GM18517 (cell line): Measurements from ENCODE around the gene GADD45G.

Source experiments
- ATAC-seq: cut with Tn5 transposase; IDR thresholded peaks from one replicate; pipeline ENCODE4 v1.9.1; 2021; ENCODE audit warnings: mild to moderate bottlenecking, moderate library complexity; ENCODE audit not compliant: unreplicated experiment

The GADD45G gene

GRCh38 chr9:89592213-89592815 lies 12.5 kb upstream of the GADD45G start:
- ATAC-seq = no peak

DNA sequence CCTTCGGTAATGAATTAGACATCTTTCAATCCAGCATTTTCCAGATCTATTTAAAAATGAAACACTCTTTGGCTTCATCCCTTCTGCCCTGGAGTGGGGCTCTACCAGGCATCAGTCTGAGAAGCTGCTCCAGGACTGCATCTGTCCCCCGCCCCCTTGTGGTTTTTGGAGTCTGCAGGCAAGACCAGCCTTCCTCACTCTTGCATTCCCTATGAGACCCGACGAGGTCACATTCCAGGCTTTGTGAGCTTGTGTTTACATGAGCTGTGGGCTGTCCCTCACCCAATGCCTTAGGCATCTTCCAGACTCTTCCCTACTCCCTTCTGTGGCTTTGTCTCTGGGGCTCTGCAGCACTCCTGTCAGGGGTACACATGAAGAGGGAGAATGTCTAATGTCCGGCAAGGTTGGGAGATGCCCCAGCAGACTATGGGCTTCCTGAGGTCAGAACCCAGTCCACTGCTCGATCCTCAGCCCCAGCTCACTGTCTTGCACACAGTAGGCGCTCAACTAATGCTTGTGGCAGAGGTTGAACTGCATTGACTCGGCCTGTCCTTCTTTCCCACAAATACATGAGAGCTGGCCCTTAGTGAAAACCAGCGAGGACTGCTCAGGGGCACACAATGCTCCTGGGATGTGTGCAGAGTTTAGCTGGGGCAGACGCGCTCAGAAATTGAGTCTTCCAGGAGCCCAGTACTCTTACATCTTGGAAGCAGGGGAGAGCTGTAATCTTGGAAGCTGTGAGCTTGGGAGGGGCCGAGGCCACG lies 11.7 kb upstream of the GADD45G start:
- no peak for ATAC-seq

DNA sequence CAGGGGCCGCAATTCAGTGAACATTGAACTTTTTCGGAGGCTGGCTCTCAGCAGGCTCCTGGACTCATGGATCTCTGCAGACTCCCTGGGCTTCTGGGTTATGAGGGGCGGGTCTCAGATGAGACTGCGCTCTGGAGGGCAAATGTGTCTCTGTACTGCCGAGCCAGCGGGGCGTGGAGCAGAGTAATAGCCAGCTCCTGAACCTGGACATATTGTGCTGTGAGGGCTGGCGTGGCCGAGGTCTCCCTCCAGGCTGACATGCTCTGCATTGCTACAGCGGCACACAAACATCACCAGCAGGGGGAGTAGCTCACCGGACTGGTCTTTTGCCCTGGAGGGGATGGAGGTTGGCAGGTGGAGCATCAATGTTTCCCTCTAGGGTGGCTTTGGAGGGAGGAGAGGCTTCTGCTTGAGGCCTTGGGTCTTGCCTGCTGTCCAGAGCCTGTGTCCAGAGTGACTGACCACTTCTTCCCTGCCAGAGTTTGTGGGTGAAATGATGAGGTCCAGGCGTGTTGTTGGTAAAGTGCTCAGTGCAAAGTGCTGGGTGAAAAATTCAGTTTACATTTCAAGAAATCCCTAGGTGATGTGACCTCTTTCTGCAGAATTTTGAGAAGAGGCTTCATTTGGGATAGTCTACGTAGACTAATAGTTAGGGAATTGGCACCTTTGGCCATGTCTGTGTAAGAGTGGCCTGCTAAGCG lies 10.9 kb upstream of the GADD45G start:
- no peak for ATAC-seq

GRCh38 chr9:89594811-89595550 lies 9.8 kb upstream of the GADD45G start:
- no peak for ATAC-seq

GRCh38 chr9:89595646-89596045 lies 9.2 kb upstream of the GADD45G start:
- ATAC-seq = no peak

DNA sequence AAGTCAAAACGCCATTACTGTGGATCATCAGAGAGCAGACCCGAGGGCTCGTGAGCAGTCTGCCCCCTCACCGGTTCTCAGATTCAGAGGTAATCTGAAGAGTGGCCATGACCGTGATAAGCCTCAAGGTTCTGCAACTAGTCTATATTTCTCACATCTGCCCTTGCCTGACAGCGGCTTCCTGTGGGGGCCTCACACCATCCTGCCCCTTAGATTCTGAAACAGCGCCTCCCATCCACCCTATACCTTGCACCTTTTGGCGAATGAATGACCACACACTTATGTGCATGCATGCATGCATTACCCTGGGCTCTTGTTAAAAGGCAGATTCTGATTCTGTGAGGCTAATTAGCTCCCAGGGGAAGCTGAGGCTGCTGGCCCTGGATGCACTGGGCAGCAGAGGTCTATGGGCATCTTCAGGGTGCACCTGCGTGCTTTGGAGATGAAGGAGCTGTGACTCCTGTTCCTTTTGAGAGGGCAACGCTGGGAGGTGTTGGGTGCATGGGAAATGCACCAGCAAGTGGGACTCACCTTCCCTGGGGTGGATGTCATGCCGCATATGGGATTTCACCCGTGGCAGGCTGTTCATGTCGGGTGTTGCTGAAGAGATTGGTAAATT lies 7.8 kb upstream of the GADD45G start:
- no peak for ATAC-seq

GRCh38 chr9:89597711-89598362 lies 7.0 kb upstream of the GADD45G start:
- no peak for ATAC-seq

DNA sequence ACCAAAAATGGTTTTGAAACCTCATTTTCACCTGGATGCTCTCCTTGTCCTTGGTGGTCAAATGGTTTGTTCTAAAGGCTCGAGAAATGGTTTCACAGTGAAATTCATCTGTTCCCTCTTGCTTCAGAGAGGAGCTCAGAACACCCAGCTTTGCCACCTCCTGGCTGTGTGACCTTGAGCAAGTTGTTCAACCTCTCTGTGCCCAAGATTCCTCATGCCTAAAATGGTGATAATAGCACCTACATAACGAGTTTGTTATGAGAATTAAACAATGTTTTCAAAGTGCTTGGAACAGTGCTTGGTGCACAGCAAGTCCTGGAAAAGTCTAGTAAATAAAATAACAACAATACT lies 6.5 kb upstream of the GADD45G start:
- no peak for ATAC-seq

DNA sequence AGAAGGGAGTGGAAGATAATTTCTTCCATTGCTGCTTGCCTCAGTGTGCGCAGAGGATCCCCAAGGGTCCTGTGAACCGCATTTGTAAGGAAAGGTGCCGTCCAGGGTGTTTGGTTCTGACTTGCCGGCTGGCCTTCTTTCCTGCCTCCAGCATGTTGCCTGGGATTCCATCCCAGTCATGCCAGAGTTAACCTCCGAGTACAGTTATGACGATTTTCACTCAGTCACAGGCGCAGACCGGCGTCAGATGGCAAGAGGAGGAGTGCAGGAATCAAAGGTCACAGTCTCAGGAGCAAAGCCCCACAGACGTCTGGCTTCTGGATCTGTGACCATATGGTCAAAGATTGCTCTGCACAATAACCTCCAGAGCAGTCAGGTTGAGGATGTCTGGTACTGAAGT lies 5.9 kb upstream of the GADD45G start:
- no peak for ATAC-seq

- ATAC-seq = no peak
Measured at GRCh38 chr9:89600831-89601230, 4.0 kb upstream of the GADD45G start.

DNA sequence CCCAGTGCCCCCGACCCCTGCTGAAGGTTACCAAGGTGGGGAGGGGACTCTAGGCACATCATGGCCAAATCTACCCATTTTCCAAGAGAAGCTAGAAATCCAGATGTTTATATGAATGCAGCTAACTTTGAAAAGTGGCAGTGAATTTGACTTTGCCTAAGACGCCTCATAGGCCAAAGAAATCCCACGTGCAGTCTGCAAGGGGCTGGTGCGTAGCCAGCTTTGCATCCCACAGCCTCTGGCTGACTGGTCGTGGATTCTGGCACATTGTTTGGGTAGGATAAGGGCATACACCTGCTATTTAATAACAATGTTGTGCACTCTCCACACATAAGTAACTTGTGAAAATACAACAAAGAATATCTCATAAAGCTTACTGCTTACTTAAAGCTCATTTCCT lies 3.5 kb upstream of the GADD45G start:
- ATAC-seq = no peak

DNA sequence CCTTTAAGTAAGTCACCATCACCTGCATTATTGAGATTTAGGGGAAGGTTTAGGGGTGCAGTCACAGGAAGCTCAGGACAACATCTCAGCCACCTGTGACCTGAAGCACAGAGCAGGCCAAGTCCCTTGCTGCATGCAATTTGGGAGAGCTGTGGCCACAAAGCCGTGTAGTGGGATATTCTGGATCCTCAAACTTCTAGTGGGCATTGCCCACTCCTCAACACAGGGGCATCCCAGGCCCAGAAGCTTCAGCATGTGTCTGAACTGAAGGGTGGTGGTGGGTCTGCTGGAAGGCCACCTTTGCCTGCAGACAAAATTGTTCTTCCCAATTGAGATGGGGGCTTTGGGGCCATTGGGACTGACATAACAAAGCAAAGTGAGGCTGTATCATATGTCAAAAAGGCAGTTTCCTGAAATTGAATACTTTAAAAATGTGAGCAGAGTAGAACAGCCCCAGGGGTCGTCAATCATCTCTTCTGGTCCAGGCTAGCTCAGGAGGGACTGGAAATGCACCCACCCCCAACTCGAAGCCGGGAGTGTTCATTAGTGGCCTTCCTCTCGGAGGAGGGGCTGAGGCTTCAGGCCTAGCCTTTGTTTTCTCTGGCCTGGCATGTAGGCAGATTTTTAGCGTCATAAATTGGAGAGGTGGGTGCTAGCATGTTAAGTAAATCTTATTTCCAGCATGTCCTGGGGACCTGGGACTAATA lies 2.8 kb upstream of the GADD45G start:
- ATAC-seq = no peak

DNA sequence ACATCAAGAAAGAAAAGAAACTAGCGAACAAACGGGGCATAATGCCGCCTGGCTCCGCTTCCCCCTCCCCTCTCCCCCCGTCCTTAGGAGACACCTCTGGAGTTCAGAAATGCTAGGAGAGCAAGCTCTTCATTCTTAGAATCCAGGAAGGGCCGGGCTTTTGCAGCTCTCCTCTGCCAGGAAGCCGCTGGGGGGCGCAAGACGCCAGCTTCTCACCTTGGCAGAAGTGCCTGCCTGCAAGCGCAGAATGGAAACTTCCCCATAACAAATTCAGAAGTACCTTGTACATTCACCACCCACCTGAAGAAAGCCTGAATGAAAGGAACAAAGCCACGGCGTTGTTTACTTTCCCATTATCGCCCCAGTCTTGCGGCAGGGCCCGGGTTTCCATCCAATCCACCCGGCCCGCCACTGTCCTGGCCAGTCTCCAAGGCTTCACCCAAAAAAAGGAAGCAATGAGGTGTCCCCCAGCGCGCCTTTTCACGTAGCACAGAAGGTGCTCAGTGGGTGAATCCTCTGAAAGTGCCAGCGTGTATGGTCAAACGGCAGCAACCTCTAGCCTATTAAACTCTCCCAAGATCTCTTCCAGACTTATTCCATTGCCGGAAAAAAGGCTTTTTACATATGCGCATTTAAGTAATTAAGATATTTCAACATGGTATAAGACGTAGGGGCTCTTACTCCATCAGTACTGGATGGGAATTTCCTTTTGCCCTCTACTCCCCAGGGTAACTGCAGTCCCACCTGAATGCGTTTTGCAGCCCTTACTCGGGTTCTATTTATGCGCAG lies 1.6 kb upstream of the GADD45G start:
- ATAC-seq = no peak

GRCh38 chr9:89603767-89604665 lies 796 bp upstream of the GADD45G start:
- no peak for ATAC-seq

DNA sequence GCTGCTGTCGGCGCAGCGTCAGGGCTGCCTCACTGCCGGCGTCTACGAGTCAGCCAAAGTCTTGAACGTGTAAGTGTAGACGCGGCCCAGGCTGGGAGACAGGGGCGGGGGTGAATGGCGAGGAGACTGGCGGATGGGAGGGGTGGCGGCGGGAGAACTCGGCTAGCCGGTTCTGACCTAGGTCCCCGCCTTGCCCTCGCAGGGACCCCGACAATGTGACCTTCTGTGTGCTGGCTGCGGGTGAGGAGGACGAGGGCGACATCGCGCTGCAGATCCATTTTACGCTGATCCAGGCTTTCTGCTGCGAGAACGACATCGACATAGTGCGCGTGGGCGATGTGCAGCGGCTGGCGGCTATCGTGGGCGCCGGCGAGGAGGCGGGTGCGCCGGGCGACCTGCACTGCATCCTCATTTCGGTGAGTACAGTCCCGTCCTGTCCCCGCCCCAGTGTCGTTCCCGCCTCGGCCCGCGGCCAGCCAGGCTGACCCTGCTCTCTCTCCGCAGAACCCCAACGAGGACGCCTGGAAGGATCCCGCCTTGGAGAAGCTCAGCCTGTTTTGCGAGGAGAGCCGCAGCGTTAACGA lies 745 bp downstream of the GADD45G start:
- ATAC-seq = no peak

- no peak for ATAC-seq
Measured at GRCh38 chr9:89606049-89606623, 1.3 kb downstream of the GADD45G start.

DNA sequence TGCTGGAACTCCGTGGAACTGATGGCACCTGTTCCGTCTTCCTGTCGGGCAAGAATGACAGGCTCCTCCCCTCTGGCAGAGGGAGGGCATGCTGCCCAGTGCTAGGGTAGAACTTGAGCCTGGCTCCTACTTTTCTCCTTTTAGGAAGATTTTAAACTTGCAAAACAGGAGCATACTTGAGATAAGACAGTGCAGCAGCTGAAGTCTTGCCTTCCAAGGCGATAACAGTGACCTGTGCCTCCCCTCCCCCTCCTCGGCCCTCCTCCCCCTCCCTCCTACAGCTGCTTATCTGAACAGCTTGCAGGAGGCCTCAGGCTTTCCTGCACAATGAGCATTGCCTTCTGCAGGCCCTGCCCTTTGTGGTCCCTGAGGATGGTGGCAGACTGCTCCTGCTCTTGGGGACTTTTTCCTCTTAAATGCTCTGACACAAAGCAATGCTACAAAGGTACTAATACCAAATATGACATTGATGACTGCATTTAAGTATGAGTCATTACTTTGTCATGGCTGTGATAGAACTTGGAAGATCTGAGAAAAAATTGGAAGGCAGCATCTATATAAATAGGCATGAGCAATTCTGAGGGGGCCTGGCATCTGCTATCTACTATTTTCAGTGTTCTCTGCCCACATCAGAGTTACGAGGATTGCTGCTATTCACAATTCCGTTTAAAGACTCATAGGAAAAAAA lies 2.0 kb downstream of the GADD45G start:
- ATAC-seq = no peak
